K562 (cell line): ENCODE data around the gene DNAJC17. TPM values are rescaled to one million over a fixed set of nuclear protein-coding genes. Genes with fewer than 3 reads are reported as not detected.

Experiments used
- ASH1L ChIP-seq: fragments of 450-650 bp; IDR thresholded peaks from 2 replicates; pipeline ENCODE4 v1.6.1; 2018; ENCODE audit warnings: borderline replicate concordance, mild to moderate bottlenecking, low read depth; ENCODE audit not compliant: partially characterized antibody
- CBFB ChIP-seq: sonication (generic); formaldehyde crosslinking; IDR thresholded peaks from 2 replicates; pipeline ENCODE4 v1.4.0; 2020; ENCODE audit warnings: mild to moderate bottlenecking, missing genetic modification reagents
- CTBP1 ChIP-seq: fragments of 450-650 bp; IDR thresholded peaks from 2 replicates; pipeline ENCODE4 v1.6.1; 2016; ENCODE audit warnings: borderline replicate concordance
- HDAC1 ChIP-seq, 2 experiments: fragments of 450-650 bp; IDR thresholded peaks; 2 replicates each; pipeline ENCODE4 v1.6.1; 2016 to 2017; ENCODE audit warnings: inconsistent platforms in 1 of 2, mild to moderate bottlenecking in 1 of 2, moderate library complexity in 1 of 2
- HDAC6 ChIP-seq: IDR thresholded peaks from 2 replicates; pipeline ENCODE4 v1.6.1; 2012; ENCODE audit warnings: low read depth, mild to moderate bottlenecking, control low read depth, inconsistent platforms, low read length, moderate library complexity
- HIVEP1 ChIP-seq: fragments of 250-450 bp; sonication (Bioruptor Pico); IDR thresholded peaks from 2 replicates; pipeline ENCODE4 v1.4.0; 2020; ENCODE audit warnings: mild to moderate bottlenecking
- KDM5B ChIP-seq: fragments of 200-600 bp; sonication (generic); IDR thresholded peaks from 2 replicates; pipeline ENCODE4 v1.6.1; 2012; ENCODE audit warnings: low read depth, mild to moderate bottlenecking, moderate library complexity, low read length, control low read depth, inconsistent platforms; ENCODE audit not compliant: insufficient replicate concordance
- KLF1 ChIP-seq: fragments of 450-650 bp; IDR thresholded peaks from 2 replicates; pipeline ENCODE4 v1.6.1; 2016; ENCODE audit warnings: missing genetic modification characterization, missing compliant biosample characterization
- LCOR ChIP-seq: sonication (generic); formaldehyde crosslinking; IDR thresholded peaks from 2 replicates; pipeline ENCODE4 v1.8.0; 2022; ENCODE audit warnings: mild to moderate bottlenecking, missing genetic modification reagents
- NR3C1 ChIP-seq: sonication (generic); formaldehyde crosslinking; IDR thresholded peaks from 2 replicates; pipeline ENCODE4 v1.8.1; 2022; ENCODE audit warnings: missing genetic modification reagents
- NRF1 ChIP-seq, 2 experiments: fragments of 450-650 bp; IDR thresholded peaks in 1 of 2; conservative IDR thresholded peaks in 1 of 2; 2 replicates each; pipeline ENCODE4 v1.6.1; 2014; ENCODE audit warnings: mild to moderate bottlenecking in 2 of 2
- RFX7 ChIP-seq: fragments of 250-450 bp; sonication (Bioruptor Pico); IDR thresholded peaks from 2 replicates; pipeline ENCODE4 v1.5.1; 2021; ENCODE audit warnings: mild to moderate bottlenecking
- TAF1 ChIP-seq: IDR thresholded peaks from 2 replicates; pipeline ENCODE4 v1.6.1; 2011; ENCODE audit warnings: mild to moderate bottlenecking, low read length, moderate library complexity; ENCODE audit not compliant: insufficient read depth, control insufficient read depth, severe bottlenecking; ENCODE audit errors: extremely low read depth
- TCF3 ChIP-seq: sonication (generic); formaldehyde crosslinking; IDR thresholded peaks from 2 replicates; pipeline ENCODE4 v1.4.0; 2020; ENCODE audit warnings: mild to moderate bottlenecking, missing genetic modification reagents
- TEAD4 ChIP-seq, 2 experiments: sonication (generic) in 1 of 2; formaldehyde crosslinking in 1 of 2; IDR thresholded peaks; 2 replicates each; pipeline versions ENCODE4 v1.6.1 to v1.8.0; 2012 to 2022; ENCODE audit warnings: borderline replicate concordance in 1 of 2, inconsistent platforms in 1 of 2, low read length in 1 of 2, mild to moderate bottlenecking in 1 of 2, missing genetic modification reagents in 1 of 2
- ZNF449 ChIP-seq: fragments of 250-450 bp; sonication (Bioruptor Pico); IDR thresholded peaks from 2 replicates; pipeline ENCODE4 v1.8.0; 2022; ENCODE audit warnings: moderate library complexity, mild to moderate bottlenecking, inconsistent platforms
- polyA plus RNA-seq, 8 experiments: library from polyadenylated mRNA; depleted of rRNA in 4 of 8; stranded (reverse) in 5 of 8; unstranded in 3 of 8; fragments of >200 nt; fragmentation: Nextera tagmentation in 2 of 8; fragmentation: Illumina TruSeq in 1 of 8; extraction: Ambion mirVana in 2 of 8; extraction: Trizol in 1 of 8; gene quantifications; 2 replicates each; pipeline versions ENCODE4 v1.2.1 to v1.2.3, GENCODE V29; 2011 to 2014; ENCODE audit warnings: inconsistent platforms in 1 of 8, missing spikeins in 1 of 8
- total RNA-seq, 7 experiments: library from RNA; depleted of rRNA in 6 of 7; stranded (reverse); fragments of >200 nt in 6 of 7; fragmentation: Illumina TruSeq in 2 of 7; extraction: Trizol in 2 of 7; gene quantifications; 2 replicates each; pipeline versions ENCODE4 v1.2.1 to v1.2.3, GENCODE V29; 2011 to 2021; ENCODE audit warnings: low replicate concordance in 1 of 7
- TF ChIP-seq, protein P1 (sequence below), 3 experiments: IDR thresholded peaks in 2 of 3; conservative IDR thresholded peaks in 1 of 3; 2 replicates each; pipeline ENCODE4 v1.5.1; 2011 to 2012; ENCODE audit warnings: low read length in 3 of 3, mild to moderate bottlenecking in 3 of 3, control low read depth in 2 of 3, improper control_type of control experiment in 1 of 3, inconsistent platforms in 1 of 3, low read depth in 1 of 3, mixed read lengths in 1 of 3, moderate library complexity in 1 of 3; ENCODE audit not compliant: insufficient read depth in 2 of 3
- TF ChIP-seq, protein P2 (sequence below): conservative IDR thresholded peaks from 2 replicates; pipeline ENCODE4 v1.6.1; 2011; ENCODE audit warnings: low read depth, mild to moderate bottlenecking, low read length; ENCODE audit not compliant: control insufficient read depth
- TF ChIP-seq, protein P3 (sequence below): fragments of 450-650 bp; IDR thresholded peaks from 2 replicates; pipeline ENCODE4 v1.6.1; 2016; ENCODE audit warnings: antibody characterized with exemption

The DNAJC17 gene
- total and polyA plus RNA-seq, 9 of the 15 experiments (the other 6 are each of a cell fraction or from before 2014, with no cell fraction given), result 2.4 to 79.4 (median 44.2) TPM

DNA sequence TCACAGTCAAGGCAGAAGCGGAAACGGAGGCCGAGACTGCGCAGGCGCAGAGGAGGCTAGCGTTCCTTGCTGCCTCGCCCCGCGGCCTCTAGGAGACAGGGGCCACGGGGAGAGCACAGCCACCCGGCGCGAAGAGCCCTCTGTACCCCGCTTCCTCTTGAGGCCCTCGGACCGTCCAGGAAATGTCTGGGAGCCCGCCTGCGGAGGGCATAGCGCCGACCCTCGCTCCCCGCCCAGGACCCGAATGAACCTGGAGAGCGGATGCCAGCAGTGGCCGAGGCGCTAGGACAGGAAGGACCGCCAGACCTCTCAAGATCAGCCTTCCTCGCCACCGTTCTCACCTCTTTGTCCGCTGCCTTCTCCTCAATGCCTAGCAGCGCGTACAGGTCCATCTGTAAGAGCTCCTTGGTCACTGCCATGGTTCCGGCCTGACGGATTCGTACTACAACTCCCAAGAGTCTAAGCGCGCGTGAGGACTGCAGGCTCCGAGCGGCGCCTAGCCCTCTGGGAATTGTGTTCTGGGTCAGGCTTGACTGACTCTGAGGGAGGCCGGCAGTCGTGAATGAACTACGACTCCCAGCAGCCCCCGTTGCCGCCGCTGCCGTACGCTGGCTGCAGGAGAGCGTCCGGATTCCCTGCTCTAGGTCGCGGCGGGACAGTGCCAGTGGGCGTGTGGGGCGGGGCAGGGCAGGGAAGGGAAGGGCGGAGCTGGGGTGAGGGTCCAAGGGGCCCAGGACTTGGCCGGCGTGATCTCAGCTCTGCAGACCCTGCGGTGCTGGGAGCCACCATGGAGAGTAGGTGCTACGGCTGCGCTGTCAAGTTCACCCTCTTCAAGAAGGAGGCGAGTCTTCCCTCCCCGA, at the start of gene DNAJC17, which contains the start of gene ZFYVE19 (continued):
- TF ChIP-seq NR3C1 (CRISPR knock-in tag) (no peak), RFX7 (CRISPR knock-in tag) (no peak), HDAC6 (no peak), KLF1 (tag) (peak; percentile 64; the same call in 1 of the 2 replicates), TAF1 (peak; percentile 57), ZNF449 (no peak), TCF3 (CRISPR knock-in tag) (peak; percentile 19; the same call in 1 of the 2 replicates), CBFB (CRISPR knock-in tag) (peak; percentile 61; the same call in 1 of the 2 replicates), LCOR (CRISPR knock-in tag) (0 out of 2 replicates have a peak, but pooled peaks have one; percentile 33), HDAC1 (IDR thresholded peaks at IDR 0.05) (peak in 1 of 2 experiments; percentile 72; a peak in 1 of 4 replicates), CTBP1 (peak; percentile 45; the same call in 1 of the 2 replicates), ASH1L (peak; percentile 41), TEAD4 (IDR thresholded peaks at IDR 0.05; ENCODE audit: low read length) (no peak), TEAD4 (CRISPR knock-in tag; IDR thresholded peaks at IDR 0.05; ENCODE audit: borderline replicate concordance) (no peak), NRF1 (conservative IDR thresholded peaks at IDR 0.05 in 1 of 2, IDR thresholded peaks at IDR 0.05 in 1 of 2) (peak; percentile 96), HIVEP1 (0 out of 2 replicates have a peak, but pooled peaks have one; percentile 65), KDM5B (peak; percentile 75)
- TF ChIP-seq, protein P1, sequence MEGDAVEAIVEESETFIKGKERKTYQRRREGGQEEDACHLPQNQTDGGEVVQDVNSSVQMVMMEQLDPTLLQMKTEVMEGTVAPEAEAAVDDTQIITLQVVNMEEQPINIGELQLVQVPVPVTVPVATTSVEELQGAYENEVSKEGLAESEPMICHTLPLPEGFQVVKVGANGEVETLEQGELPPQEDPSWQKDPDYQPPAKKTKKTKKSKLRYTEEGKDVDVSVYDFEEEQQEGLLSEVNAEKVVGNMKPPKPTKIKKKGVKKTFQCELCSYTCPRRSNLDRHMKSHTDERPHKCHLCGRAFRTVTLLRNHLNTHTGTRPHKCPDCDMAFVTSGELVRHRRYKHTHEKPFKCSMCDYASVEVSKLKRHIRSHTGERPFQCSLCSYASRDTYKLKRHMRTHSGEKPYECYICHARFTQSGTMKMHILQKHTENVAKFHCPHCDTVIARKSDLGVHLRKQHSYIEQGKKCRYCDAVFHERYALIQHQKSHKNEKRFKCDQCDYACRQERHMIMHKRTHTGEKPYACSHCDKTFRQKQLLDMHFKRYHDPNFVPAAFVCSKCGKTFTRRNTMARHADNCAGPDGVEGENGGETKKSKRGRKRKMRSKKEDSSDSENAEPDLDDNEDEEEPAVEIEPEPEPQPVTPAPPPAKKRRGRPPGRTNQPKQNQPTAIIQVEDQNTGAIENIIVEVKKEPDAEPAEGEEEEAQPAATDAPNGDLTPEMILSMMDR (IDR thresholded peaks at IDR 0.05 in 2 of 3, conservative IDR thresholded peaks at IDR 0.05 in 1 of 3; ENCODE audit: insufficient read depth in 2 of 3, low read depth in 1 of 3, low read length in 3 of 3), result peak; percentile 8 to 21 (median 12); a peak in 2 of 6 replicates
- TF ChIP-seq, protein P2, sequence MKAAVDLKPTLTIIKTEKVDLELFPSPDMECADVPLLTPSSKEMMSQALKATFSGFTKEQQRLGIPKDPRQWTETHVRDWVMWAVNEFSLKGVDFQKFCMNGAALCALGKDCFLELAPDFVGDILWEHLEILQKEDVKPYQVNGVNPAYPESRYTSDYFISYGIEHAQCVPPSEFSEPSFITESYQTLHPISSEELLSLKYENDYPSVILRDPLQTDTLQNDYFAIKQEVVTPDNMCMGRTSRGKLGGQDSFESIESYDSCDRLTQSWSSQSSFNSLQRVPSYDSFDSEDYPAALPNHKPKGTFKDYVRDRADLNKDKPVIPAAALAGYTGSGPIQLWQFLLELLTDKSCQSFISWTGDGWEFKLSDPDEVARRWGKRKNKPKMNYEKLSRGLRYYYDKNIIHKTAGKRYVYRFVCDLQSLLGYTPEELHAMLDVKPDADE, result peak; percentile 99
- TF ChIP-seq, protein P3, sequence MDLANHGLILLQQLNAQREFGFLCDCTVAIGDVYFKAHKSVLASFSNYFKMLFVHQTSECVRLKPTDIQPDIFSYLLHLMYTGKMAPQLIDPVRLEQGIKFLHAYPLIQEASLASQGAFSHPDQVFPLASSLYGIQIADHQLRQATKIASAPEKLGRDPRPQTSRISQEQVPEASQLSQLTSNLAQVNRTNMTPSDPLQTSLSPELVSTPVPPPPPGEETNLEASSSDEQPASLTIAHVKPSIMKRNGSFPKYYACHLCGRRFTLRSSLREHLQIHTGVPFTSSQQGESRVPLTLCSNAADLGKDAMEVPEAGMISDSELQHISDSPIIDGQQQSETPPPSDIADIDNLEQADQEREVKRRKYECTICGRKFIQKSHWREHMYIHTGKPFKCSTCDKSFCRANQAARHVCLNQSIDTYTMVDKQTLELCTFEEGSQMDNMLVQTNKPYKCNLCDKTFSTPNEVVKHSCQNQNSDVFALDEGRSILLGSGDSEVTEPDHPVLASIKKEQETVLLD, result peak; percentile 89
